Activated B cell treated with CpG ODN at 0.5 μM for 24 hours (primary cell): Measurements from ENCODE around the gene GALNT1. TPM values are rescaled to one million over a fixed set of nuclear protein-coding genes. Genes with fewer than 3 reads are reported as not detected.
"Not testable (repeated sequence)": the region's sequence is repeated elsewhere in the genome, so short reads cannot be mapped to it uniquely, and the experiment has no call there.

Experiments used
- ATAC-seq: fragments of 200-7000 bp; cut with Tn5 transposase; one replicate; pipeline ENCODE4 v1.10.0; 2021; ENCODE audit warnings: low read depth, mild to moderate bottlenecking, moderate library complexity
- CTCF ChIA-PET: fragments of 350-600 bp; sonication (Branson Sonifier 250); formaldehyde crosslinking; loops from one replicate; lab custom pipeline; 2021; ENCODE audit warnings: antibody characterized with exemption; lab: Charles Lee
- POLR2A ChIA-PET: fragments of 350-600 bp; sonication (Branson Sonifier 250); formaldehyde crosslinking; loops from one replicate; lab custom pipeline; 2021; ENCODE audit warnings: antibody characterized with exemption; lab: Charles Lee
- DNase-seq: peaks from one replicate; pipeline ENCODE4 v3.0.0; 2022
- H3K27ac Mint-ChIP-seq: one replicate; pipeline ENCODE4 v1.8.0; 2020; ENCODE audit warnings: mixed read lengths
- H3K27me3 Mint-ChIP-seq: one replicate; pipeline ENCODE4 v1.8.0; 2021; ENCODE audit warnings: mixed read lengths
- H3K36me3 Mint-ChIP-seq: one replicate; pipeline ENCODE4 v1.8.0; 2021; ENCODE audit warnings: low read depth, mixed read lengths
- H3K4me1 Mint-ChIP-seq: one replicate; pipeline ENCODE4 v1.8.0; 2021; ENCODE audit warnings: mixed read lengths
- H3K4me3 Mint-ChIP-seq: one replicate; pipeline ENCODE4 v1.8.0; 2020; ENCODE audit warnings: mild to moderate bottlenecking, mixed read lengths
- H3K9me3 Mint-ChIP-seq: one replicate; pipeline ENCODE4 v1.8.0; 2020; ENCODE audit warnings: mixed read lengths
- intact Hi-C: fragments of 100-400 bp; cut with micrococcal nuclease; formaldehyde crosslinking; loops from one replicate; pipeline ENCODE4 v1.15.1; 2024
- total RNA-seq: library from RNA; stranded (reverse); gene quantifications from 2 replicates; pipeline ENCODE4 v1.2.3, GENCODE V29; 2022
- TF ChIP-seq, protein P1 (sequence below): fragments of 200-600 bp; IDR thresholded peaks from one replicate; pipeline ENCODE4 v1.8.0; 2022; ENCODE audit warnings: antibody characterized with exemption, mild to moderate bottlenecking

The GALNT1 gene
- total RNA-seq, 1 donor from 2014 or later = 67.5 TPM

DNA sequence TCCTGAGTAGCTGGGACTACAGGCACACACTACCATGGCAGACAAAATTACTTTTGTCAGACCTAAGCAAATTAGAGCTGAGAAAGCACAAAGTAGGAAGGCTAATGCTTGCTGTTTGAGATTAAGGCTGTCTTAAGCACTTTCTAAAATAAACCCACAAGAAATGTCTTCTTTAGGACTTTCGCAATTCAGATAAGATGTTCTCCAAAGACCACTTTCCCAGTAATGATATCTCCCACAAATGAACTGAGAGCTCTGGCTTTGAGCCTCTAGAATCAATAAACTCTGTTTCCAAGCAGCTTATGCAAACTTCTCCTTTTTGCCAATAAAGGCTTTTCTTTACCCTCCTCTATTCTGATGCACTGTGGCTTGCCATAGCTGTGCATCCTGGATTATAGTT is 32.0 kb upstream of the GALNT1 start:
- Mint-ChIP-seq H3K27me3 (no peaks in the 10 kb centered on the region), H3K27ac (no peak overlapping the region), H3K9me3 (no peaks in the 10 kb centered on the region), H3K4me3 (no peak overlapping the region), H3K4me1 (no peaks in the 10 kb centered on the region), H3K36me3 (no peaks in the 10 kb centered on the region)
- TF ChIP-seq, protein P1, sequence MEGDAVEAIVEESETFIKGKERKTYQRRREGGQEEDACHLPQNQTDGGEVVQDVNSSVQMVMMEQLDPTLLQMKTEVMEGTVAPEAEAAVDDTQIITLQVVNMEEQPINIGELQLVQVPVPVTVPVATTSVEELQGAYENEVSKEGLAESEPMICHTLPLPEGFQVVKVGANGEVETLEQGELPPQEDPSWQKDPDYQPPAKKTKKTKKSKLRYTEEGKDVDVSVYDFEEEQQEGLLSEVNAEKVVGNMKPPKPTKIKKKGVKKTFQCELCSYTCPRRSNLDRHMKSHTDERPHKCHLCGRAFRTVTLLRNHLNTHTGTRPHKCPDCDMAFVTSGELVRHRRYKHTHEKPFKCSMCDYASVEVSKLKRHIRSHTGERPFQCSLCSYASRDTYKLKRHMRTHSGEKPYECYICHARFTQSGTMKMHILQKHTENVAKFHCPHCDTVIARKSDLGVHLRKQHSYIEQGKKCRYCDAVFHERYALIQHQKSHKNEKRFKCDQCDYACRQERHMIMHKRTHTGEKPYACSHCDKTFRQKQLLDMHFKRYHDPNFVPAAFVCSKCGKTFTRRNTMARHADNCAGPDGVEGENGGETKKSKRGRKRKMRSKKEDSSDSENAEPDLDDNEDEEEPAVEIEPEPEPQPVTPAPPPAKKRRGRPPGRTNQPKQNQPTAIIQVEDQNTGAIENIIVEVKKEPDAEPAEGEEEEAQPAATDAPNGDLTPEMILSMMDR = no peak
- ChIA-PET CTCF (no interaction called here), POLR2A (no interaction called here)
- no peak for ATAC-seq
- intact Hi-C loops = no loop called here
- DNase-seq = no peak

DNA sequence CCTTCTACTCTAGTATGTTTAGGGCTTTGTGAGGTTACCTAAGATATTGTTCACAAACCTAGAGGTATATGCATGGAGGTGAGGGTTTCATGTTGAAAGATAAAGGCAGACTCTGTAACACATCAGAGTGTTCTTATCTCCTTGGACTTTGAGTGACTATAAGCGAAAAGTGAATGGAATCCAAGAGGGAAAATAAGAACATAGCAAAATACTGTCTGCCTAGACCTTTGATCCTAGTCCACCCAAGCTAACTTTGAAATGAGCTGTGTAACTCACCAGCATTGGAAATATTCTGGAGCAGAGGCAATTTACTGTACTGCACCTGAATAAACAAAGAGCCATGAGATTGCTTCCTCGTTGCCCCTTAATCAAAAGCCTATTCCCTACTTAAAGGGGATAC is 28.2 kb upstream of the GALNT1 start:
- POLR2A ChIA-PET = no interaction called here
- TF ChIP-seq, protein P1 = no peak
- Mint-ChIP-seq H3K9me3 (no peaks in the 10 kb centered on the region), H3K4me1 (no peaks in the 10 kb centered on the region), H3K36me3 (no peaks in the 10 kb centered on the region), H3K4me3 (no peak overlapping the region), H3K27me3 (peaks cover 3% of the 10 kb centered on the region), H3K27ac (no peak overlapping the region)
- no peak for ATAC-seq
- CTCF ChIA-PET = interaction anchor here (0.8 kb wide), 1 partner anchor 12 kb away, joined by 3 read pairs; no protein-coding TSS in a partner anchor
- intact Hi-C loops = no loop called here
- no peak for DNase-seq

DNA sequence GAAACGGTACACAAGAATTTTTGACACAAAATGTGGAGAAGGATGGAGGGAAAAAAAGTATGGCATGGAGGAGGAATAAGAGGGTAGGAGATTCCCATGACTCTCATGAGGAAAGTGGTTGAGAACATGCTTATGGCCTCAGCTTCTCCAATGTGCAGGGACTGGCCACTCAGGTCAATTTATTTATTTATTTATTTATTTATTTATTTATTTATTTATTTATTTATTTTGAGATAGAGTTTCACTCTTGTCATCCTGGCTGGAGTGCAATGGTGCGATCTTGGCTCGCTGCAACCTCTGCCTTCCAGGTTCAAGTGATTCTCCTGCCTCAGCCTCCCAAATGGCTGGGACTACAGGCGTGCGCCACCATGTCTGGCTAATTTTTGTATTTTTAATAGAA is 26.0 kb upstream of the GALNT1 start:
- intact Hi-C loops = loop anchor here (5.0 kb wide), 1 partner anchor 38 kb away; no protein-coding TSS in a partner anchor
- DNase-seq, ATAC-seq, H3K4me1 Mint-ChIP-seq, POLR2A ChIA-PET, H3K4me3 Mint-ChIP-seq, CTCF ChIA-PET, H3K27ac Mint-ChIP-seq, H3K9me3 Mint-ChIP-seq, H3K27me3 Mint-ChIP-seq, H3K36me3 Mint-ChIP-seq: not testable (repeated sequence)

DNA sequence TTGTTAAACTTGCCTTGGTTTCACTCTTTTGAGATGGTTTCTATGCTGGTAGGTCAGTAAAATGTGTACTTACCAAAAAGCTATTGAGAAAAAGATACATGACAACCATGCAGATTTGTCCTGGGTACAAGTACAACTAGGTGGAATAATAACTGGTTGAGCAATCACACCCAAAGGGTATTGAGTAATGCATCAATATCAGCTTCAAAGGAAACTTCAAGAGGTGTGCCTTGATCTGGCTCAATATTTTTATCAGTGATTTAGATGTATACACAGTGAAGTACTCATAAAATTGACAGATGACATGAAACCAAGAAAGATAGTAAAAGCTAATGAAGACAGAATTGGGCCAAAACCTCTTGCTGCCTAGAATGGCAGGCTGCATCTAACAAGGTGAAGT is 21.7 kb upstream of the GALNT1 start:
- Mint-ChIP-seq H3K4me3 (no peak overlapping the region), H3K27me3 (peaks cover 3% of the 10 kb centered on the region), H3K4me1 (peaks cover 14% of the 10 kb centered on the region), H3K36me3 (no peaks in the 10 kb centered on the region), H3K27ac (no peak overlapping the region), H3K9me3 (no peaks in the 10 kb centered on the region)
- no peak for ATAC-seq
- intact Hi-C loops = loop anchor here (5.0 kb wide), 1 partner anchor 43 kb away; no protein-coding TSS in a partner anchor
- no peak for DNase-seq
- POLR2A ChIA-PET = no interaction called here
- TF ChIP-seq, protein P1 = no peak
- CTCF ChIA-PET = no interaction called here

DNA sequence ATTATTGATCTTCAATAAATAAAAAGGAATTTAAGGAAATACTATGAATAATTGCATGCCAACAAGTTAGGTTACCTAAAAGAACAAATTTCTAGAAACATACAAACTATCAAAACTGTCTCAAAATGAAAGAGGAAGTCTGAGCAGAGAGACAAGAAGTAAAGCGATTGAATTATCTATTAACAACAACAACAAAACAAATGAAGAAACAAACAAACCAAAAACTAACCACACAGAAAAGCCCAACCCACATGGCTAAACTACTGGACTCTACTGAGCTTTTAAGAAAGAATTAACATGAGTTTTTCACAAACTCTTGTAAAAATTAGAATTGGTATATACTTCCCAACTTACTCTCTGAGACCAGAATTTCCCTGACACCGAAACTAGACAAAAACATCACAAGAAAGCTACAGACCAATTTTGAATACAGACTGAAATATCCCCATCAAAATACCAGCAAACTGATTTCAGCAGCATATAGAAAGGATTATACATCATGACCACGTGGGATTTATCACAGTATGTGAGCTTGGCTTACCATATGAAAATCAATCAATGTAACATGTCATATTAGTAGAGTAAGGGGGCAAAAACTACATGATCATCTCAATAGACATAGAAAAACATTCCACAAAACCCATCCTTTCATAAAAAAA is 16.6 kb upstream of the GALNT1 start:
- Mint-ChIP-seq H3K9me3 (no peaks in the 10 kb centered on the region), H3K36me3 (no peaks in the 10 kb centered on the region), H3K27me3 (no peaks in the 10 kb centered on the region), H3K4me3 (peak overlapping the region; percentile 55), H3K27ac (peak overlapping the region; percentile 61), H3K4me1 (peaks cover 20% of the 10 kb centered on the region)
- DNase-seq (no peak), ATAC-seq (peak; percentile 28)
- POLR2A ChIA-PET = interaction anchor here (0.7 to 1.9 kb wide), 2 partner anchors 62 to 68 kb away, joined by 4 to 5 read pairs; partner anchors contain the start of gene INO80C
- CTCF ChIA-PET = interaction anchor here (1.0 kb wide), 1 partner anchor 12 kb away, joined by 3 read pairs; no protein-coding TSS in a partner anchor
- TF ChIP-seq, protein P1 = no peak
- intact Hi-C loops = loop anchor here (1.0 kb wide), 1 partner anchor 15 kb away; no protein-coding TSS in a partner anchor
